Activated naive CD4-positive, alpha-beta T cell treated with anti-CD3 and anti-CD28 coated beads, Interleukin-2, amount 50 U/mL, for 16 hours (primary cell): ENCODE measurements around the gene BCL11A.

Experiments
- DNase-seq: peaks from one replicate; pipeline ENCODE4 v3.0.0-alpha.2; 2020

BCL11A gene

DNA sequence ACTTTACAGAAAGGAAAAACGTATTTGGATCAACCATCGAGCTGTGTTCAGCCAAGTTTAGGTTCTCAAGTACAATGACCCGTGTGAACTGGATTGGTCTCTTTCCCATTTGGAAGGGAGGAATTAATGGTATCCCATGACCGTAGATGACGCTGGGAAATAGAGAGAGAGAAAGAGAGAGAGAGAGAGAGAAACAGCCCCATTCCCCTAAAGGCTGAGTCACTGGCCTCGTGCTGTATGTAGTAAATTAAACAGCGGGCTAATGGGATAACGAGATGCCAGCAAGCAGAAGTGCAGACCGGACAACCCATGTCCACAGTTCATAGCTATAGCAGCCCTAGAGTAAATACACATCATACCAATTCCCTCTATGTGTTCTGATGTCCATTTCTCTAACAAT lies 99.6 kb downstream of the BCL11A start:
- no peak for DNase-seq

GRCh38 chr2:60453301-60453700 lies 100.2 kb downstream of the BCL11A start:
- DNase-seq: no peak

GRCh38 chr2:60450488-60450887 lies 103.0 kb downstream of the BCL11A start:
- DNase-seq: no peak

- DNase-seq: no peak
Observed at GRCh38 chr2:60447943-60448342, 105.5 kb downstream of the BCL11A start.

DNA sequence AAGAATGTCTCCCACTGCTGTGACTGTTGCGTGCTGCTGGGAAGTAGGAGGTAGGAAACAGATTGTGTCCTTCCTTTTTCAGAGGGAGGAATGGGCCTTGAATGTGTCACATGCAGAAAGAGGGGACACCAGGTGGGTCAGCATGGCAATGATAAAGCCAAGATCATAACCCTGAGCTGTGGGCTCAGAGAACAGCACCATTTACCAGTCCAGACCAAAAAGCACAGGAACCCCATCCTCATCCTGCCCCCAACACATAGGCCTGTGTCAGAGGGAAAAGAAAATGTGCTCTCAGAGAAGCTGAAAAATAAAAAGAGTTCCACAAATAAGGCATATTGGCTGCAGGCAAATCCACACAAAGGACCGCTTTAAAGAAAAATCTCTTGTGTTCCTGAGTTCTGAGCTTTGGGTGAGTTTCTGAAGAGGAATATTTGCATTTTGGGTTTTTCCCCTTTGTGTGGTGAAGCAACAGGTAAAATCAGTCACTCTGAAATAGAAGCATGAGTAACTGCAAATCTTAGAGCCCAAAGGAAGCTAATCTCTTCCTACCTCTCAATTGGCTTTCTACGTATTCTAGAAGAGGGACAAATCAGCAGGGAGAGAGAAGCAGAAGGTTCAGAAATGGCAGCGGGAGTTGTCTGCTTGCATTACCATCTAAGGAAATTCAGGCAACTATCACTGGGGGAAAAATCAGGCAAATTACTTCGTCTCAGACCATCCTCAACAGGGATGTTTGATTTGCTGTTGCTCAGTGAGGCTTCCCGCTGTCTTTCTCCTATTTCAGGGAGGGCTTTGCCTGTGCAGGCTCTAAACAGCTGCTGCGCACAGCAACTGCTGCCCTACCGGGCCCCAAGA lies 106.8 kb downstream of the BCL11A start:
- DNase-seq: no peak

DNA sequence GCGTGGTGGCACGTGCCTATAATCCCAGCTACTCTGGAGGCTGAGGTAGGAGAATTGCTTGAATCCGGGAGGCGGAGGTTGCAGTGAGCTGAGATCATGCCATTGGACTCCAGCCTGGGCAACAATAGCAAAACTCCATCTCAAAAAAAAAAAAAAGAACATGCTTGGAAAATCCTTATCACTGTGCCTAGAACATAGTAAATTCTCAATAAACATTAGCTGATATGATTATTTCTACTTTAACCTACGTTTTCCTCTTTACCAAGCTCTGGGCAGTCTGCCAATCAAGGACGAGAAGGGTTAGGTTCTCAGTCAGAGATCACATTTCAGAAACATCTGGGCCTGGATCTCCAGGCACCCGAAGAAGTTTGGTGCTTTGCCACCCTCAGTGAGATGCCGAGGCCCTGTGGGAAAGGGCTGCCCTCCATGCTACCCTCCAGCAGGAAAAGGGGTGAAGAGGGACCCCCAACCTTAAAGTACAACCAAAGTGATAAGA lies 107.7 kb downstream of the BCL11A start:
- DNase-seq: no peak

DNA sequence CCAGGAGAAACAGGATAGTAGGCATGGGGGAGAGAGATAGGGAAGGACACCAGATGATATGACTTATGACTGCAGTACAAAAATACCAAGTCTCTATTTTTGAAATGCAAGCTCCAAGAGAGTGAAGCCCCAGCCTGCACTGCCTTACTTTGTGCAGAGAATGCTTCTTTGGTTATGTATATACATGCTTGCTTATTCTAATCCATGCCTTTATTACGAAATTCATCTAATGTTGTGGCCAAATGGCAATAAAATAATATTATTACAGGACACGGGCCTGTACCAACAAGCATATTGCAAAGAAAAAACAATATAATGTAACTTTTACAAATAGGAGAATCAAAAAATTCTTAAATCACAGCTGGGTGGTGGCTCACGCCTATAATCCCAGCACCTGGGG lies 110.8 kb downstream of the BCL11A start:
- DNase-seq: no peak

- no peak for DNase-seq
Observed at GRCh38 chr2:60441800-60442199, 111.7 kb downstream of the BCL11A start.

DNA sequence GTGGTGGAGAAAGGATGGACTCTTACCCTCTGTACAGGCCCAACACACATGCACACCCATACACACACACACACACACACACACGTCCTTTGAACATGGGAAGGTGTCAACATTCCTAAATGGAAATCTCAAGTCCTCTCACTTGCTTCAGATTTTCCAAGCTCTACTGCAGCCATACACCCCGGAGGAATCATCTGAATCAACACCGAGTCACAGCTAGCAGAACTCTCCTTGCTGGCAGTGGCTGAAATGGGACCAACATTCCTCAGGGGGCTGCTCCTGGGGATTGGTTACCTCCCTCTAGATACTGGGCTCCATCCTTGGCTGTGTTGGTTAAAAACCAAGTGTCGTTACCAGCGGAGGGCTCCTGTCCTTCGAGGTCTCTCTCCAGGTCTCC lies 112.7 kb downstream of the BCL11A start:
- DNase-seq: no peak

DNA sequence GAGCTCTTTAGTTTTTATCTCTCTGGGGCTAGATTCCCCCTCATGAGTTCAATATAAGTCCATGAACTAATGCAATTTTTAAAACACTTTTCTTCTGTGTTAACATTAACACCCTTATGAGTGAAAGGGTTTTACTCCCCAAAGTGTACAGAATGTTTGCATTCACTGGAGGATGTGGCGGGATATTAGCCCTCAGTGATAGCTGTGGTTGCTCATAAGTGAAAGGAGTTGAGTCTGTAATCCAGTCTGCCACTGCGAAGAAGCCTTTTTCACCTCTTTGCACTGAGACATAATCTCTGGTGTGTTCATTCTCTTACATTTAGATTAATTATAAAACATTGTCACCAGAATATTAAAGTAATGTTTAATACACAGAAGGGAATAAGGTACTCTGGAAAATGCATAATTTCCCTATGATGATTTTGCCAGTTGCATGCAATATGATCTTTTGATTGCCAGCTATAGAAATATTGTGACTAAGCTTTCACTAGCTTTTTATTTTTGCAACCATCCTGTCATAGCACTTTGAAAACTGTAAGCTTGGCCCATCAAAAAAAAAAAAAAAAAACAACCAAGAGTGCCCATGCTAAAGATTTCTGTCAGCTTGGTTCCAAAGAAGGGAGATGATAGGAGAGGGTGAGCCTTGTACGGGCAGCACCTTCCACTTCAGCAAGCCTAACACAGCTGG lies 113.2 kb downstream of the BCL11A start:
- DNase-seq: no peak

DNA sequence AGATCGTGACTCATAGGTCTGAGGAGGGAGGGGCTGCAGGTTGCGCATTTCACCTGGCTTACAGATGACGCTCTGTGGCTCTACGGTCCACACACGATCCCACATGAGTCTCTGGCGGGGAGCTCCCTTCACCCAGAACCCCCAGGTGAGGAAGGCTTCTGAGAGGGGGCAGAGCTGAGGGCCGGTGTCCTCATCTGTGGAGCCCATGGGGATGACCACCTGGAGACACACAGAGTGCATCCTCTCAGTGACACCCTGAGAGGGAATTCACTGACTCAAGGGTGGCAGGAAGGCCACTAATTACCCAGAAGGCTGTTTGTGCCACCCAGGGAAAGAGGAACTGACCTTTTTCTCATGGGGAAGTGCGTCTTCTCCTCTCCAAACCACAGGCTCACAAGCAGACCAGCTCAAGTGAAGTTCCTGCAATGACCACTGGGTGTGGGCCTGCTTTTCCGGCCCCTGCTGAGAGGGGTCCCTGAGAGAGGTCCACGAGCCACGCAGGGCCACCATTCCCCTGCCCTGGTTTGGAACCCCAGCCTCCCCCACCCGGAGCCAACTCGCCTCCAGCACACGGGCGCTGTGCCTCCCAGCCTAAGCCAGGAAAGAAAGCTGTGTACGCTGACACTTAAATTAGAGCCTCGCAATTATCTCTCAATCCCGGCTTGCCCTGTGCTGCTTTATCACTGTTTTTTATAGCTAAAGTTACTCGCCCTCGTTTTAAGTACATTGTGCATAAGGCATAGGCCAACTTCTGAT lies 114.1 kb downstream of the BCL11A start:
- DNase-seq: no peak

GRCh38 chr2:60438653-60439052 lies 114.8 kb downstream of the BCL11A start:
- DNase-seq: no peak

GRCh38 chr2:60438131-60438530 lies 115.3 kb downstream of the BCL11A start:
- no peak for DNase-seq

GRCh38 chr2:60437080-60437696 lies 116.3 kb downstream of the BCL11A start:
- no peak for DNase-seq

DNA sequence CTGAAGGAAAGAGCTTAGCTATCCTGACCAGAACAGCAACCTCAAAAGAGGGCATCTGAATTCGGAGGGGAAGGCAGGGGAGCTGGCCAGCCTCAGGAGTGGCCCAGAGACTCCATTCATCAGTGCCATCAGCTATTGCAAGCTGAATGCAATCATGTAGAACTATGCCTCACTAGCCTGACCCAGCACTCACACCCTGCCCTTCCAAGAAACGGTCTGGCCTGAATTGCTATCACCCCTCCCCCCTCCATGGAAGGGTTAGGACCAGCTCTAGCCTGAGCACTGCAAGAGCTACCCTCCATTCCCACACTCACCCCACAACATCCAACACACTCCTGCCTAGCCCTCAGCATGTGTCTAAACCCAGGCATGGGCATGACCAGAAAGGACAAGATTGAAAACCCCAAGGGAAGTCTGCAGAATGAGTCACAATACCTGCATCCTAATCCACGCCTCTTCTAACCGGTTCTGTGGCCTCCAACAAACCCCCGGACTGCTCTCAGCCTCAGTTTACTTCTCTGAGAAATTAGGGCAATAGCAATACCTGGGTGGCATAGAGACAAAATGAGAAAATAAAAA lies 120.3 kb downstream of the BCL11A start:
- DNase-seq: no peak

- no peak for DNase-seq
Observed at GRCh38 chr2:60432035-60432601, 121.3 kb downstream of the BCL11A start.

- no peak for DNase-seq
Observed at GRCh38 chr2:60429681-60430080, 123.8 kb downstream of the BCL11A start.

DNA sequence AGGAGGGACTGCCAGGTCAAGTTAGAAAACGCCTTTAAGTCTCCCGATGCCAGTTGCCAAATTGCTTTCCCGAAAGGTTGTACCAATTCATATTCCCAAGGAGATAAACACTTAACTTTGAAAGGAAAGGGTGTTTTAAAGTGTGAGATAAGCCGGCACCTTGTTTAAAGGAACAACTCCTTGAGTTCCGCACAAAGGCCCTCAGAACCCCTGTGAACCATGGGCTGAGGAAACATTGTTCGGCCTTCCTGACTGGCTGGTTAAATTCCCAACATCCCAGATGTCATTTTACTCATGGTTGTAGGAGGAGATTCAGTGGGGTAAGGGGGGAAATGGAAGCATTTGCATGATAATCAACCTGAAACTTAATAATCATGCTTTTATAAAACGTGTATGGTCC lies 126.6 kb downstream of the BCL11A start:
- no peak for DNase-seq

GRCh38 chr2:60426341-60426740 lies 127.1 kb downstream of the BCL11A start:
- no peak for DNase-seq

GRCh38 chr2:60424233-60424632 lies 129.2 kb downstream of the BCL11A start:
- no peak for DNase-seq

- DNase-seq: no peak
Observed at GRCh38 chr2:60423505-60423904, 129.9 kb downstream of the BCL11A start.

DNA sequence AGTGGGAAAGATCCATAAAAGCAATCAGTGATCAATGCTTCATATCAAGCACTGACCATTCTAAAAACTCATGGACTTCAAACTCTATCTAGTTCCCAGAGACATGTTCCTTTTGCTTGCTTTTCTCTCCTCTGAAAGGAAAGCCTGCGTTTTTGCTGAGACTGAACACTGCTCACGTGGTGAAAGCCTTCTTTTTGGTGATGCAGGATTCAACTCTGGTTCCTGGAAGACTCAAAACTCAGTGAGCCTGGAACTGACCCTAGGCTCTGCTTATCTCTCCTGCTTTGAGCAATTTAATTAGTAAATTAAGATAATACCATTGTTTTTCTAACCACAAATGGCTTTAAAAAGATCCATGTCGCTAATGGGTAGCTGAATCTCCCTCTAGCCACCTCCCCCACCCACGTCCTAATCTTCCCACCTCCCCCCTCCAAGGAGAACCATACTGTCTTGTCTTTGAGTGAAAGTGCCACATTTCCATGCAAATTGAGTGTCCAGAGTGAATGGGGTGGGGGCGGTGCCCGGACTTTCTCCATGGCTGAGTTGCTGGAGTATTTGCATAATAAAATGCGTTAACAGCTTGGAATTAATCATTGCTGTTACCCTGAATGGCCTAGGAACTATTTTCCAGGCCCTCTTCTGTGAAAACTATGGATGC lies 130.5 kb downstream of the BCL11A start:
- DNase-seq: no peak
